ENCODE results near the gene SPRN.
"Not testable (repeated sequence)": the region's sequence is repeated elsewhere in the genome, so short reads cannot be mapped to it uniquely, and the experiment has no call there.

SPRN gene, protein sequence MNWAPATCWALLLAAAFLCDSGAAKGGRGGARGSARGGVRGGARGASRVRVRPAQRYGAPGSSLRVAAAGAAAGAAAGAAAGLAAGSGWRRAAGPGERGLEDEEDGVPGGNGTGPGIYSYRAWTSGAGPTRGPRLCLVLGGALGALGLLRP

DNA sequence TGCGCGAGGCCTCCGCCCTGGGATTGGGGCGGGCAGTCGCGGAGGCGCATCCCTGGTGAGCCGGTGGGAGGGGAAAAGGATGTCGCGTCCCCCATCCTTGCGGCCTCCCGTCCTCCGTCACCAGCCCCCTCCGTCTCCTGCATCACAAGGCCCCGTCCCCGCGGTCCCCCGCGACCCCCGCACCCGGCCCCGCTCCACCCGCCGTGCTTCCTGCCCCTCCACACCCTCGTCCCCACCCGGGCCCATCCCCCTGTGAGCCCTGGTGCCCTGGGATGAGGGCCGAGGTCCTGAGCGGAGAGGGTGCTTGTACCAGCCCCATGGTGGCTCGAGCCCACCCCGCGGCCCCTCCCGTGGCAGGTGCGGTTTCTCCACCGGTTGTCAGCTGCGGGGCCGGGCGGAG is at the start of gene SPRN:
TSS of gene SPRN (minus strand) at position 25 of the 400 bp plus-strand sequence. CDS start 944 bp downstream, outside the sequence.
- DNase-seq (ENCODE audit: low read depth in 2 of 2) = not testable (repeated sequence)

DNA sequence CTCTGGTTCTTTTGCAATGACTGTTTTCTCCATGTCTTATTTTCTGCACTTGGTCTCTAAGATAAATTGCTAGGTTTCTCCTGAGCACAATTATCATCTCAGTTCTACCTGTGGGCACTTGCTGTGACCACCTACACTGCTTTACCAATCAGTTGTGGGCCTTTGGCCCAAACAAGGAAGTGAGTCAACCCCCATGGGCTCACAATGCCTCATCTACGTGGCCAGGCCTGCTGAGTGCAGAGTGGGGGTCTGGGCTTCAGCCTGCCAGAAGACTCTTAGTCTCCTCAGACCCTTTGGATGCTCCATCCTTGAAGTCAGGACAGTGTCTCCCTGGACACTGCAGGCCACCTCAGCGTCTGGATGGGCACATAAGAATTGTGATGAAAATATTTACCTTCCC is 49.6 kb upstream of the SPRN start:
- no peak for DNase-seq (ENCODE audit: low read depth in 2 of 2)

GRCh38 chr10:133473270-133473669 is 48.8 kb upstream of the SPRN start:
- DNase-seq (ENCODE audit: low read depth in 2 of 2) = no peak

DNA sequence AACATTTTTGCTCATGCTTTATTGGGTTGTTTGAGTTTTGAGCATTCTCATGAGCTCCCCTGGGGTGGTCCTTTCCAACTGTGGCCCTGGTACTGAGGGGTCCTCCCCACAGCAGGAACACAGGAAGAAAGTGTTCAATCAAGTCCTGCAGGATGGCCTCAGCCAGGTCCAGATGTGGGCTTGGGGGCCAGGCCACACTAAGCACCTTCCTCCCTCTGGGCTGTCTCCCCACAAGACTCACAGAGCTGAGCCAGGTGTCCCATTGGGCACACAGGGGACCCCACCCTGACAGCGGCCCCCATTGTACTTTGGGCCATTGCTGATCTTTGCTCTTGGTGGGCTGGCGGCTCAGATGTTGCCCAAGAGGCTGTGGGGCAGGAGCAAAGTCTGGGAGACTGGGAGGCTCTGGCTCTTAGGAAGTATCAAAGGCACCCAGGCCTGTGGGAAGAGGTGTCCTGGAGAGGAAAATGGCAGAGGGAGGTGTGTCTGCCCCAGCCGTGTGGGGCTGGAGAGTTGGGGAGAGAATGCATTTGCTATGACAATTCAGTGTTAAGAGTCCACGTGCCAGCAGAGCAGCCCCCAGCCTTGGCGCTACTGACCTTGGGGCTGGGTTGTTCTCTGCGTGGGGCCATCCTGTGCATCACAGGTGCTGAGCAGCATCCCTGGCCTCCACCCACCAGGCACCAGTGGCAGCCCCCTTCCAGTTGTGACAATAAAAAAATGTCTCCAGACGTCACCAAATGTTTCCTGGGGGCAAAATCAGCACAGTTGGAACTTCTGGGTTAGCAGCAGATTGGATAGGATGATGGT is 47.1 kb upstream of the SPRN start:
- DNase-seq (ENCODE audit: low read depth in 2 of 2) = no peak

DNA sequence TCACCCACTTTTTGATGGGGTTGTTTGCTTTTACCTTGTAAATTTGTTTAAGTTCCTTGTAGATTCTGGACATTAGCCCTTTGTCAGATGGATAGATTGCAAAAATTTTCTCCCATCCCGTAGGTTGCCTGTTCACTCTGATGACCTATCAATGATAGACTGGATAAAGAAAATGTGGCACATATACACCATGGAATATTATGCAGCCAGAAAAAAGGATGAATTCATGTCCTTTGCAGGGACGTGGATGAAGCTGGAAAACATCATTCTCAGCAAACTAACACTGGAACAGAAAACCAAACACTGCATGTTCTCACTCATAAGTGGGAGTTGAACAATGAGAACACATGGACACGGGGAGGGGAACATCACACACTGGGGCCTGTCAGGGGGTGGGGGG is 44.8 kb upstream of the SPRN start:
- DNase-seq (ENCODE audit: low read depth in 2 of 2) = not testable (repeated sequence)

DNA sequence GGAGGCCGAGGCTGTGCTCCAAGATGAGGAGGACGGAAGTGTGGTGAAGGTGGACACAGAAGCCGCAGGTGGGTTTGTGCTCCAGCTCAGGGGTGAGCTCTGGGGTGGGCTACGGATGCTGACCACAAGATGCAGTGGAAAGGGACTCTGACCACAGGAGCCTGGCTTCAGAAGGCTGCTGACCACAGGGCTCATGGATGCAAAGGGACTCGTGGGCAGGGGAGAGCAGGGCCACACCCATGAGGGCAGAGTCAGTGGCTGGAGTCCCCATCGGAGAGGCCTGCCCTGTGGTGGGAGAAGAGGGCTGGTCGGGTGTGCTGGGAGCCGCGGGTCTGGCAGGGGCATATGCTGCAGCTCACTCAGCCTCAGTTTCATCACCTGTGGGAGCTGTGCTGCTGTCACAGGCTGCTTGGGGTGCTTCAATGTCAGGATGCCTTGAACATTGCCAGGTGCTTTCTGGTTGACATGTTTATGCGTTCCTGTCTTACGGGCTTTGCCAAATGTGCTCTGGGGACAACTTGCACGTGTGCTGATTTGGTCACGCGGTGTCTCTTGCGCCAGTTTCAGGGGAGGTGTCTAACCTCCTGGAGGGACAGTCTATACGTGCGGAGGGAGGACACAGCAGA is 43.0 kb upstream of the SPRN start:
- DNase-seq (ENCODE audit: low read depth in 2 of 2) = no peak

- DNase-seq (ENCODE audit: low read depth in 2 of 2) = no peak
These were observed 42.4 kb upstream of the SPRN start for GRCh38 chr10:133466683-133467275.

DNA sequence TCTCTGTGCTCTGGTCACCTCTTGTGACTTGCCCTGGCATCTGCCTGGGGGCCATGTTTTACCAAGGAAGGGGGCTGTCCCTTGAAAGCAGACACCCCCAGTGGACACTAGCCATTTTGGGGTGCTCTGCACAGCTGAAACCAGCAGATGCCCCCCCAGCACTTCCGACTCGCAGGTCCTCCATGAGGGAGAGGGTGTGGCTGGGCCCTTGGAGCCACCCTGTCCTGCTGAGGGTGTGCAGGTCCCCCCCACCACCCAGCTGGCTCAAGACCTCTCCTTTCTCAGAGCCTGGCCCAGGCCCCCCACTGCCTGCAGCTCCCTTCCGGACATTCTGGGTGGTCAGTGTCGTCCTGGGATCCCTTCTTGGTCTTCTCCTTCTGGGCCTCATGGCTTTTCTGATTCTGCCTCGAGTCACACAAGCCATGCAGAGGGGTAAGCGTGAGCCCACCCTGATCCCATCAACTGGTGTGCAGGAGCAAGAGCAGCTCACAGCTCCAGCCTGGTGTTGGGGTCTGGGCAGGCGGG is 41.6 kb upstream of the SPRN start:
- no peak for DNase-seq (ENCODE audit: low read depth in 2 of 2)

GRCh38 chr10:133465191-133465949 is 40.9 kb upstream of the SPRN start:
- no peak for DNase-seq (ENCODE audit: low read depth in 2 of 2)

- no peak for DNase-seq (ENCODE audit: low read depth in 2 of 2)
These were observed 40.2 kb upstream of the SPRN start for GRCh38 chr10:133464582-133465031.

DNA sequence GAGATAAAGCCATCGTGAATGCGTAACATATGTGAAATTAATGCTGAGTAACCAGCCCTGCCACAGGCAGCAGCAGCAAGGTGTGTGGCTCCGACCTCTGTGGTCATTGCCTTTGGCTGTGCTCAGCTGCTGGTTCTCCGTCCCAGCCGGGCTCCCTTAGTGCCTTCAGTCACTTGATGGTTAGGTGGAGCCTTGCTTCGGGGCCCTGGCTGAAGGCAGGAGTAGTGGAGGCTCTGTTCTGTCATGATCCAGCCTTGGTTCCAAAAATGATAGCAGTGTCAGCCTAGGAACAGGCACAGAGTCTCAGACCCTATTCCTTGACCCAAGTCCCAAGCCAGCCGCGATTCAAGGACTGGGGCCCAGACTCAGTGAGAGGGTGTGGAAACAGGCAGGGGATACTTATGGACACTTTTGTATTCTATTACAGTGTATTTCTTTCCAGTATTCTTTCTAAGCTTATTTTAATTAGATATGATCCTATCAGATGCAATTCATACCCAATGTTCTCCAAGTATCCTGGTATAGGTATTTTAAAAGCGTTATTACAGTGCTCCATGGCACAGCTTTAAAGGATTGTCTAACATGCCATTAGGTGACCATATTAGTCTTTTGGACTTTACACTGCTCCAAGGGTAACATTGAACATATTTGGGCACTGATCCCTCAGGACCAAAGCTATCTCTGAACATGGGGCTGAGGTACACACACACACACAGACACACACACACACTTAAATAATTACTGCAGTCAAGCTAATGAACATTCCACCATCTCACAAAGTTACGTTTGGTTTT is 38.3 kb upstream of the SPRN start:
- DNase-seq (ENCODE audit: low read depth in 2 of 2) = no peak

DNA sequence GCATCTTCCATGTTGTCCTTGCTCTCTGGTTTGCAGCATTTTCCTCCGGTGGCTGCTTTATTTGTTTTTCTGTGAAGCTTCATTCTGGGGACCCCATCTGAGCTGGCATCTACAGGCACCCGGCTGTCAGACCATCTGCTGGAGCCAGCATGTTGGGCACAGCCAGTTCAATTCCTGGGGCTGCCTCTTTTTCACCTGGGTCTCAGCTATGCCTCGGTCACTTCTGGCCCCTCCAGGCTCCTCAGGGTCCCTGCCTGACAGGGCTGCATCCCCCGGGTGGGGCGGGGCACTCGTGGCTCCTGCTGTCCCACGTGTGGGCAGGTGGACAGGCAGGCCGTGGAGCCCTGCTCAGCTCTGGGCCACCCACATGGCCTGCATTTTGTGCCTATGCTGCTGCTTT is 37.4 kb upstream of the SPRN start:
- DNase-seq (ENCODE audit: low read depth in 2 of 2) = no peak

GRCh38 chr10:133461027-133461426 is 36.6 kb upstream of the SPRN start:
- DNase-seq (ENCODE audit: low read depth in 2 of 2) = no peak

DNA sequence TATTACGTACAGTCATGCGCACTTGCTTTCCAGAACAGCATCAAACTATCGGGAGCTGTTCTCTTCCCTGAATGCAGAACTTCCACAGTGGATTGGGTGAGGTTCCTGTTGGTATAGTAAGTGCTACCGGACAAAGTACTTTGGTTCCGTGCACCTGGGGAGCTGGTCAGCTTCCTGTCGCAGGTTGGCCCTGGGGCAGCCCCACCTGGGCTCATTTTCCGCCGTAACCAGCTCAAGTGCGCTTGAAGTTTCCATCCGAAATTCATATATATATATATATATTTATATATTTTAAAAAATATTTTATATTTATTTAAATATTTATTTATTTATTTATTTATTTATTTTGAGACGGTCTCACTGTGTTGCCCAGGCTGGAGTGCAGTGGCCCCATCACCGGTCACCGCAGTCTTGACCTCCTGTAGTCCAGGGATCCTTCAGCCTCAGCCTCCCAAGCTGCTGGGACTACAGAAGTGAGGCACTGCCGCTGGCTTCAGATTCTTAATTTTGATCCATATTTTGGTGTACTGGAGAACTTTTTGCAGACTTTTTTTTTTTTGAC is 35.9 kb upstream of the SPRN start:
- DNase-seq (ENCODE audit: low read depth in 2 of 2) = no peak

- no peak for DNase-seq (ENCODE audit: low read depth in 2 of 2)
These were observed 35.2 kb upstream of the SPRN start for GRCh38 chr10:133459454-133460207.

DNA sequence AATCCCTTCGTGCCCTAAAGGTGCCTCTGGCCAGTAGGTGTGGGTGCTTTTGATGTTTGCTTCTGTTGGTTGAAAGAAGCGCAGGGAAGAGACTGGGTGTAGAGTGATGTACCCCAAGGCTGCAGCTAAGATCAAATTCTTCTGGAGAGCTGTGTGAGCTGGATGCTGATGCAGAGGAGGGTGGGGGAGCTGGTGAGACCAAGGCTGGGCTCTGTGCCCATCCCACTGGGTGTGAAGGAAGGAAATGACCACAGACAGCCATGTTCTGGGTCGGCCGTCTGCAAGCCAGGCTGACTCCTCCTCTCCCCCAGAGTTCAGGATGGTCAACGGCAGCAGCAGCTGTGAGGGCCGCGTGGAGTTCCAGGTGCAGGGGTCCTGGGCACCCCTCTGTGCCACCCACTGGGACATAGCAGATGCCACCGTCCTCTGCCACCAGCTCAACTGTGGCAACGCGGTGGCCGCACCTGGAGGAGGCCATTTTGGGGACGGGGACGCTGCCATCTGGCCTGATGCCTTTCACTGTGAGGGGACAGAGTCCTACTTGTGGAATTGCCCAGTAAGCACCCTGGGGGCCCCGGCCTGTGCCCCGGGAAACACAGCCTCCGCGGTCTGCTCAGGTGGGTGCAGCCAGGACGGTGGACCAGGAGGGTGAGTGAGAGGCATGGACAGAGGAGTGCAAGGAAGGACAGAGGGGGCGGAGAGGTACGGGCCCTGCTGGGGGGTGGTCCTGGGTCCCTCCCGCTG is 34.5 kb upstream of the SPRN start:
- DNase-seq (ENCODE audit: low read depth in 2 of 2) = no peak

GRCh38 chr10:133458021-133458709 is 33.7 kb upstream of the SPRN start:
- DNase-seq (ENCODE audit: low read depth in 2 of 2) = no peak

- no peak for DNase-seq (ENCODE audit: low read depth in 2 of 2)
These were observed 32.8 kb upstream of the SPRN start for GRCh38 chr10:133457100-133457841.

Data from fibroblast of skin of left biceps (primary cell).